CD14-positive monocyte (primary cell): ENCODE results near the gene RXFP2. TPM values are rescaled to one million over a fixed set of nuclear protein-coding genes. Genes with fewer than 3 reads are reported as not detected.

Experiments
- DNase-seq, 3 donors: peaks; one replicate each; pipeline ENCODE4 v3.0.0-alpha.2; 2011 to 2022
- H2AFZ ChIP-seq: 2 replicates; pipeline ENCODE4 v1.6.0; 2012; ENCODE audit warnings: mild to moderate bottlenecking, low read depth, low read length, inconsistent platforms; ENCODE audit not compliant: insufficient read depth, poor library complexity, severe bottlenecking
- H3K27ac ChIP-seq, 2 donors: 1 replicate in 1 of 2; 2 replicates in 1 of 2; pipeline ENCODE4 v1.5.1; 2012 to 2013; ENCODE audit warnings: low read length in 2 of 2, control low read depth in 1 of 2, inconsistent platforms in 1 of 2, low read depth in 1 of 2, mild to moderate bottlenecking in 1 of 2
- H3K27me3 ChIP-seq, 2 donors: one replicate each; pipeline versions ENCODE4 v1.6.0 to v1.6.1; 2011 to 2013; ENCODE audit warnings: low read length in 2 of 2; ENCODE audit not compliant: control insufficient read depth in 2 of 2, insufficient read depth in 2 of 2
- H3K36me3 ChIP-seq, 2 donors: replicated peaks in 1 of 2; 1 replicate in 1 of 2; 2 replicates in 1 of 2; pipeline versions ENCODE4 v1.5.1 to v1.6.1; 2012 to 2013; ENCODE audit warnings: low read length in 2 of 2, control low read depth in 1 of 2, inconsistent platforms in 1 of 2, mild to moderate bottlenecking in 1 of 2; ENCODE audit not compliant: insufficient read depth in 2 of 2, control insufficient read depth in 1 of 2
- H3K4me1 ChIP-seq, 2 donors: 1 replicate in 1 of 2; 2 replicates in 1 of 2; pipeline versions ENCODE4 v1.5.1 to v1.6.1; 2012 to 2013; ENCODE audit warnings: low read length in 2 of 2, control low read depth in 1 of 2, inconsistent platforms in 1 of 2, mild to moderate bottlenecking in 1 of 2, moderate library complexity in 1 of 2; ENCODE audit not compliant: insufficient read depth in 2 of 2, control insufficient read depth in 1 of 2
- H3K4me2 ChIP-seq: replicated peaks from 2 replicates; pipeline ENCODE3; 2012; ENCODE audit warnings: low read length, moderate library complexity, mild to moderate bottlenecking; ENCODE audit not compliant: poor library complexity, severe bottlenecking; ENCODE audit errors: extremely low read depth
- H3K4me3 ChIP-seq, 3 experiments: fragments of 200-600 bp in 1 of 3; sonication (generic) in 1 of 3; replicated peaks in 1 of 3; 1 replicate in 2 of 3; 2 replicates in 1 of 3; pipeline ENCODE4 v1.5.1; 2011 to 2013; ENCODE audit warnings: low read length in 3 of 3, mild to moderate bottlenecking in 3 of 3, control low read depth in 2 of 3, low read depth in 2 of 3, inconsistent platforms in 1 of 3, moderate library complexity in 1 of 3
- H3K79me2 ChIP-seq: 2 replicates; pipeline ENCODE4 v1.6.0; 2012; ENCODE audit warnings: mild to moderate bottlenecking, control low read depth, inconsistent platforms, low read length, moderate library complexity; ENCODE audit not compliant: insufficient read depth
- H3K9ac ChIP-seq: 2 replicates; pipeline ENCODE4 v1.6.0; 2017; ENCODE audit warnings: low read length, mild to moderate bottlenecking; ENCODE audit not compliant: insufficient read depth, poor library complexity, severe bottlenecking
- H3K9me3 ChIP-seq, 2 donors: replicated peaks in 1 of 2; 1 replicate in 1 of 2; 2 replicates in 1 of 2; pipeline versions ENCODE4 v1.5.1 to v1.6.1; 2012 to 2013; ENCODE audit warnings: low read length in 2 of 2, control low read depth in 1 of 2; ENCODE audit not compliant: control insufficient read depth in 1 of 2, insufficient read depth in 1 of 2
- H4K20me1 ChIP-seq: 2 replicates; pipeline ENCODE4 v1.6.0; 2012; ENCODE audit warnings: mild to moderate bottlenecking, low read length, control low read depth, moderate library complexity; ENCODE audit not compliant: insufficient read depth
- H3K27ac Mint-ChIP-seq, 7 donors: one replicate each; pipeline ENCODE4 v1.8.0; 2020; ENCODE audit warnings: mild to moderate bottlenecking in 7 of 7, mixed read lengths in 7 of 7, moderate library complexity in 6 of 7, inconsistent platforms in 2 of 7
- H3K27me3 Mint-ChIP-seq, 3 donors: one replicate each; pipeline ENCODE4 v1.8.0; 2021 to 2022; ENCODE audit warnings: low read depth in 3 of 3, mild to moderate bottlenecking in 3 of 3, mixed read lengths in 3 of 3, moderate library complexity in 3 of 3, inconsistent platforms in 1 of 3
- H3K36me3 Mint-ChIP-seq, 2 donors: one replicate each; pipeline ENCODE4 v1.8.0; 2020; ENCODE audit warnings: mixed read lengths in 2 of 2, inconsistent platforms in 1 of 2, mild to moderate bottlenecking in 1 of 2
- H3K4me1 Mint-ChIP-seq: one replicate; pipeline ENCODE4 v1.8.0; 2020; ENCODE audit warnings: mild to moderate bottlenecking, mixed read lengths
- H3K4me3 Mint-ChIP-seq, 2 donors: one replicate each; pipeline ENCODE4 v1.8.0; 2020; ENCODE audit warnings: mild to moderate bottlenecking in 2 of 2, mixed read lengths in 2 of 2, moderate library complexity in 1 of 2
- H3K9me3 Mint-ChIP-seq, 7 donors: one replicate each; pipeline ENCODE4 v1.8.0; 2020 to 2022; ENCODE audit warnings: mixed read lengths in 7 of 7, mild to moderate bottlenecking in 6 of 7, moderate library complexity in 6 of 7, inconsistent platforms in 2 of 7
- WGBS: methylation state at CpG from one replicate; pipeline ENCODE4 v1.1.5; 2013; ENCODE audit warnings: missing lambda C conversion rate; ENCODE audit not compliant: insufficient coverage; 5-methylcytosine and 5-hydroxymethylcytosine counted together
- intact Hi-C, 2 donors: fragments of 100-400 bp; cut with micrococcal nuclease; formaldehyde crosslinking; loops; one replicate each; pipeline versions ENCODE4 v1.15.0 to v1.15.1; 2023
- polyA plus RNA-seq, 3 donors: library from polyadenylated mRNA; depleted of rRNA in 1 of 3; unstranded in 2 of 3; stranded (reverse) in 1 of 3; fragments of 300-500 nt in 2 of 3; fragments of >200 nt in 1 of 3; fragmentation: Illumina TruSeq in 2 of 3; gene quantifications; 1 replicate in 2 of 3; 2 replicates in 1 of 3; pipeline ENCODE4 v1.2.3, GENCODE V29; 2012 to 2021
- TF ChIP-seq, protein P1 (sequence below): fragments of 200-600 bp; IDR thresholded peaks from one replicate; pipeline ENCODE4 v1.8.0; 2022; ENCODE audit warnings: antibody characterized with exemption, mild to moderate bottlenecking

Gene RXFP2
- polyA plus RNA-seq, 3 donors = 0.38 to 0.69 TPM; not detected in 1

DNA sequence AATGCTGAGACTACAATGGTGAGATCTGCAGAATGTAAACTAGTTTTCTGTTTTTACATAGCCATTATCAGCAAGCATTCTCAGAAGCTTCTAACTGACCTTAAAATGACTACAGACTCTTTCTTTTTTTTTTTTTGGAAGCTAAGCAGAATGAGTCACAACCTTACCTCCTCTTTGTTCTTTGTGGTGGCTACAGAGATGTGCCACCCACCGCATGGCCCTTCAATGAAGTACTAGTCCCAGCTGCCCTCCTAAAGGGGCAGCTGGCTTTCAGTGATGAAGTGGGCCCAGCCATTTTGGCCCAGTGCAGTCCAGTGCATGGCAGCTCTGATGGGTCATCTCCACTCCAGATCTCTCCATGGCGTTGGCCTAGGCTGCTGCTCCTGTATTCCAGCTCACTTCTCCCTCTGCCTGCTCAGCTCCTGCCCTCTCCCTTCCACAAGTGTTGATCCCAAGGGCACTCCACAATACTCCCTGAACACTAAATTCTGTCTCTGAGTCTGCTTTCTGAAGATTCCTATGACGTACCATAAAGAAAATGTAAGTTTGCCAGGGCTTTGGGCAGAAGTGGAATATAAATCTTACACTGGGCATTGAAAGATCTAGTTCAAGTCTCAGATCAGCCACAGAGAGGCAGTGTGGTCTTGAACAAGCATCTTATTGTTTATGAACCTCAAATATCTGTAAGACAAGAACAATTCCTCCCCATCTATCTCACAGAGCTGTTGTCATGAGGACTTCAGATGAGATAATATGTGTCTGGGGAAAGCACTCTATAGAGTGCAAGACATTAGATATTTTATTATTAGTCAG is 85.6 kb downstream of the RXFP2 start:
- H3K4me1 ChIP-seq = peaks cover 12 to 19% of the 10 kb centered on the region in 2 donors
- H3K27ac Mint-ChIP-seq = peak overlapping the region in 2 of 7 donors; percentile 35 to 64
- no peak overlapping the region for H3K4me2 ChIP-seq
- H3K36me3 Mint-ChIP-seq = no peaks in the 10 kb centered on the region
- H3K9me3 Mint-ChIP-seq = no peaks in the 10 kb centered on the region
- no peak overlapping the region for H3K4me3 ChIP-seq
- WGBS = 100% methylated on average over 2 of the region's 3 CpGs
- no peaks in the 10 kb centered on the region for H4K20me1 ChIP-seq
- intact Hi-C loops = no loop called here
- TF ChIP-seq, protein P1, sequence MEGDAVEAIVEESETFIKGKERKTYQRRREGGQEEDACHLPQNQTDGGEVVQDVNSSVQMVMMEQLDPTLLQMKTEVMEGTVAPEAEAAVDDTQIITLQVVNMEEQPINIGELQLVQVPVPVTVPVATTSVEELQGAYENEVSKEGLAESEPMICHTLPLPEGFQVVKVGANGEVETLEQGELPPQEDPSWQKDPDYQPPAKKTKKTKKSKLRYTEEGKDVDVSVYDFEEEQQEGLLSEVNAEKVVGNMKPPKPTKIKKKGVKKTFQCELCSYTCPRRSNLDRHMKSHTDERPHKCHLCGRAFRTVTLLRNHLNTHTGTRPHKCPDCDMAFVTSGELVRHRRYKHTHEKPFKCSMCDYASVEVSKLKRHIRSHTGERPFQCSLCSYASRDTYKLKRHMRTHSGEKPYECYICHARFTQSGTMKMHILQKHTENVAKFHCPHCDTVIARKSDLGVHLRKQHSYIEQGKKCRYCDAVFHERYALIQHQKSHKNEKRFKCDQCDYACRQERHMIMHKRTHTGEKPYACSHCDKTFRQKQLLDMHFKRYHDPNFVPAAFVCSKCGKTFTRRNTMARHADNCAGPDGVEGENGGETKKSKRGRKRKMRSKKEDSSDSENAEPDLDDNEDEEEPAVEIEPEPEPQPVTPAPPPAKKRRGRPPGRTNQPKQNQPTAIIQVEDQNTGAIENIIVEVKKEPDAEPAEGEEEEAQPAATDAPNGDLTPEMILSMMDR = peak; percentile 21
- H3K27me3 ChIP-seq = no peaks in the 10 kb centered on the region
- H3K9me3 ChIP-seq = no peaks in the 10 kb centered on the region
- H3K9ac ChIP-seq = no peak overlapping the region
- peaks cover 30% of the 10 kb centered on the region for H3K4me1 Mint-ChIP-seq
- H2AFZ ChIP-seq = peak overlapping the region; percentile 26
- no peak overlapping the region for H3K4me3 Mint-ChIP-seq
- H3K36me3 ChIP-seq = no peaks in the 10 kb centered on the region
- H3K79me2 ChIP-seq = no peaks in the 10 kb centered on the region
- peaks cover 0 to 3% (median 2%) of the 10 kb centered on the region in 3 donors for H3K27me3 Mint-ChIP-seq
- peak in 2 of 3 donors; percentile 19 to 52 for DNase-seq
- peak overlapping the region in 1 of 2 donors; percentile 24 for H3K27ac ChIP-seq

DNA sequence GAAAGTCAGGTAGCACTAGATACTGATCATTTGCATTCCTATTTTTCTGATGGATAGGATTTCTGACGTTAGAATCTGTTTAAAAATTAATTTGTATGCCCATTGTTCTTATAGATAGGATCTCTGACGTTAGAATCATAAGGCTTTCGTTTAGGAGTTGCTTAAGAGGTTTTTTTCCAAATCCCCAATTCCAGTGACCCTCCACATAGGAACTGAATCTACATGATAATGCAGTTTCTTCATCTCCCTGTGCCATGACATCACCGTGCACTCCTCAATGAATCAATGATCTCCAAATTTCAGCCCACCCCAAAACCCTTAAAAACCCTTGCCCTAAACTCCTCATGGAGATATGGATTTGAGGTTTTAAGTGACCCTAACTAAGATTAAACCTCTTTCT is 87.2 kb downstream of the RXFP2 start:
- Histone ChIP-seq H3K4me1 (peaks cover 12 to 19% of the 10 kb centered on the region in 2 donors), H4K20me1 (no peaks in the 10 kb centered on the region), H3K27ac (no peak overlapping the region), H3K9me3 (no peaks in the 10 kb centered on the region), H3K79me2 (no peaks in the 10 kb centered on the region), H3K36me3 (no peaks in the 10 kb centered on the region), H3K9ac (no peak overlapping the region), H3K4me3 (no peak overlapping the region), H3K4me2 (no peak overlapping the region), H2AFZ (no peak overlapping the region), H3K27me3 (no peaks in the 10 kb centered on the region)
- no peaks in the 10 kb centered on the region for H3K9me3 Mint-ChIP-seq
- no peak overlapping the region for H3K4me3 Mint-ChIP-seq
- no peaks in the 10 kb centered on the region for H3K36me3 Mint-ChIP-seq
- TF ChIP-seq, protein P1 = no peak
- peaks cover 30% of the 10 kb centered on the region for H3K4me1 Mint-ChIP-seq
- no peak for DNase-seq
- intact Hi-C loops = no loop called here
- peak overlapping the region in 1 of 7 donors; percentile 13 for H3K27ac Mint-ChIP-seq
- 83% methylated on average over 1 of the region's 4 CpGs for WGBS
- peaks cover 0 to 3% (median 2%) of the 10 kb centered on the region in 3 donors for H3K27me3 Mint-ChIP-seq
